Mesothelial cell of epicardium (in vitro differentiated cells): ENCODE results near the gene LMBR1. TPM values are rescaled to one million over a fixed set of nuclear protein-coding genes. Genes with fewer than 3 reads are reported as not detected.
"Not testable (repeated sequence)": the region's sequence is repeated elsewhere in the genome, so short reads cannot be mapped to it uniquely, and the experiment has no call there.

Experiments
- DNase-seq, 2 experiments: peaks; one replicate each; pipeline ENCODE4 v3.0.0; 2021; ENCODE audit warnings: low spot score in 2 of 2; ENCODE audit not compliant: unreplicated experiment in 2 of 2
- H3K27ac Mint-ChIP-seq: 2 replicates; pipeline ENCODE4 v1.8.0; 2021; ENCODE audit warnings: mixed read lengths
- H3K27me3 Mint-ChIP-seq: 2 replicates; pipeline ENCODE4 v1.8.0; 2021; ENCODE audit warnings: low read depth, mixed read lengths
- H3K36me3 Mint-ChIP-seq: 2 replicates; pipeline ENCODE4 v1.8.0; 2021; ENCODE audit warnings: mixed read lengths
- H3K4me1 Mint-ChIP-seq: 2 replicates; pipeline ENCODE4 v1.8.0; 2021; ENCODE audit warnings: mixed read lengths
- H3K4me3 Mint-ChIP-seq: 2 replicates; pipeline ENCODE4 v1.8.0; 2021; ENCODE audit warnings: mild to moderate bottlenecking, moderate library complexity, mixed read lengths
- H3K9me3 Mint-ChIP-seq: 2 replicates; pipeline ENCODE4 v1.8.0; 2021; ENCODE audit warnings: mixed read lengths
- CTCF ChIP-seq: fragments of 200-600 bp; sonication (generic); IDR thresholded peaks from one replicate; pipeline ENCODE4 v1.5.0; 2021; ENCODE audit warnings: antibody characterized with exemption; ENCODE audit not compliant: unreplicated experiment
- total RNA-seq: library from RNA; stranded (reverse); gene quantifications from 3 replicates; pipeline ENCODE4 v1.2.1, GENCODE V29; 2021

The LMBR1 gene
- total RNA-seq, 1 donor from 2014 or later, result 69.3 TPM

- no peak for TF ChIP-seq CTCF
- H3K4me3 Mint-ChIP-seq, result no peak overlapping the region
These were observed 241.5 kb downstream of the LMBR1 start for GRCh38 chr7:156651474-156651873.

GRCh38 chr7:156650042-156650441, 242.9 kb downstream of the LMBR1 start:
- Mint-ChIP-seq H3K36me3 (no peaks in the 10 kb centered on the region), H3K27ac (no peak overlapping the region), H3K4me1 (no peaks in the 10 kb centered on the region), H3K9me3 (peaks cover 47% of the 10 kb centered on the region), H3K4me3 (no peak overlapping the region), H3K27me3 (peaks cover 11% of the 10 kb centered on the region)
- no peak for TF ChIP-seq CTCF
- DNase-seq, result no peak

More at GRCh38 chr7:156651474-156651873, 241.5 kb downstream of the LMBR1 start:
- Mint-ChIP-seq H3K4me1 (peaks cover 1% of the 10 kb centered on the region), H3K27me3 (peaks cover 3% of the 10 kb centered on the region), H3K27ac (no peak overlapping the region), H3K36me3 (no peaks in the 10 kb centered on the region), H3K9me3 (peaks cover 44% of the 10 kb centered on the region)
- DNase-seq, result no peak

- not testable (repeated sequence) for H3K27ac Mint-ChIP-seq, H3K4me3 Mint-ChIP-seq, H3K36me3 Mint-ChIP-seq, H3K4me1 Mint-ChIP-seq, DNase-seq
- Mint-ChIP-seq H3K9me3 (peaks cover 46% of the 10 kb centered on the region), H3K27me3 (peaks cover 25% of the 10 kb centered on the region)
These were observed 245.7 kb downstream of the LMBR1 start for GRCh38 chr7:156647330-156647729.

- peaks cover 12% of the 10 kb centered on the region for H3K4me1 Mint-ChIP-seq
These were observed 250.5 kb downstream of the LMBR1 start for GRCh38 chr7:156642306-156643045.

GRCh38 chr7:156640949-156641485, 252.0 kb downstream of the LMBR1 start:
- Mint-ChIP-seq H3K36me3 (peaks cover 15% of the 10 kb centered on the region), H3K4me1 (peaks cover 12% of the 10 kb centered on the region), H3K27me3 (peaks cover 25% of the 10 kb centered on the region), H3K9me3 (peaks cover 18% of the 10 kb centered on the region), H3K4me3 (peak overlapping the region; percentile 85), H3K27ac (peak overlapping the region; percentile 86)
- no peak for TF ChIP-seq CTCF
- DNase-seq, result no peak

More at GRCh38 chr7:156642306-156643045, 250.5 kb downstream of the LMBR1 start:
- peaks cover 10% of the 10 kb centered on the region for H3K36me3 Mint-ChIP-seq
- H3K9me3 Mint-ChIP-seq, result peaks cover 20% of the 10 kb centered on the region
- no peak overlapping the region for H3K27ac Mint-ChIP-seq
- H3K27me3 Mint-ChIP-seq, result peaks cover 30% of the 10 kb centered on the region
- TF ChIP-seq CTCF, result no peak
- no peak for DNase-seq
- peak overlapping the region; percentile 17 for H3K4me3 Mint-ChIP-seq

GRCh38 chr7:156640257-156640948, 252.6 kb downstream of the LMBR1 start, which contains the start of gene RNF32:
TSS of gene RNF32 (plus strand) at chr7:156640774. CDS start at chr7:156643878, 3,104 bp downstream.
- TF ChIP-seq CTCF, result no peak
- peak within 1 kb of the TSS; percentile 86 for H3K27ac Mint-ChIP-seq
- H3K4me1 Mint-ChIP-seq, result peaks cover 12% of the 10 kb centered on the region
- H3K9me3 Mint-ChIP-seq, result peaks cover 18% of the 10 kb centered on the region
- peak within 1 kb of the TSS; percentile 85 for H3K4me3 Mint-ChIP-seq
- DNase-seq, result peak; percentile 93 to 98
- H3K27me3 Mint-ChIP-seq, result peaks cover 24% of the 10 kb centered on the region
- peaks cover 15% of the 10 kb centered on the region for H3K36me3 Mint-ChIP-seq
